GM19099 (cell line): ENCODE measurements around the gene HUS1B.
A peak's percentile ranks its signal among the peaks of the same experiment; 100 is the strongest.

Experiments
- POLR2A ChIP-seq: IDR thresholded peaks from 3 replicates; pipeline ENCODE4 v1.6.1; 2011; ENCODE audit warnings: low read depth; ENCODE audit not compliant: insufficient read length; ENCODE audit errors: extremely low read depth

HUS1B gene

GRCh38 chr6:656460-657252 is at the start of gene HUS1B:
HUS1B (minus strand) TSS chr6:657100; CDS start chr6:656944, 156 bp downstream.
- no peak for TF ChIP-seq POLR2A

GRCh38 chr6:706146-706545 is 49.2 kb upstream of the HUS1B start:
- no peak for TF ChIP-seq POLR2A

- no peak for TF ChIP-seq POLR2A
Observed at GRCh38 chr6:705047-705446, 48.1 kb upstream of the HUS1B start.

- TF ChIP-seq POLR2A = no peak
Observed at GRCh38 chr6:704046-704445, 47.1 kb upstream of the HUS1B start.

GRCh38 chr6:703552-703951 is 46.7 kb upstream of the HUS1B start:
- no peak for TF ChIP-seq POLR2A

- no peak for TF ChIP-seq POLR2A
Observed at GRCh38 chr6:701700-702479, 45.0 kb upstream of the HUS1B start.

- TF ChIP-seq POLR2A = no peak
Observed at GRCh38 chr6:701215-701614, 44.3 kb upstream of the HUS1B start.

GRCh38 chr6:700490-700889 is 43.6 kb upstream of the HUS1B start:
- no peak for TF ChIP-seq POLR2A

- no peak for TF ChIP-seq POLR2A
Observed at GRCh38 chr6:699319-699718, 42.4 kb upstream of the HUS1B start.

- TF ChIP-seq POLR2A = no peak
Observed at GRCh38 chr6:693723-694009, 36.8 kb upstream of the HUS1B start.

GRCh38 chr6:692858-693722 is 36.2 kb upstream of the HUS1B start, which contains the start of gene EXOC2:
EXOC2 (minus strand) TSS chr6:693139; CDS start chr6:637818, 55,321 bp downstream.
- TF ChIP-seq POLR2A = peak; percentile 80

GRCh38 chr6:692356-692851 is 35.5 kb upstream of the HUS1B start:
- TF ChIP-seq POLR2A = no peak

- no peak for TF ChIP-seq POLR2A
Observed at GRCh38 chr6:689223-689622, 32.3 kb upstream of the HUS1B start.

- TF ChIP-seq POLR2A = no peak
Observed at GRCh38 chr6:686497-686896, 29.6 kb upstream of the HUS1B start.
